Anterior cingulate cortex (tissue), 58 donors: ENCODE measurements around the gene GSS.

Source experiments
- DNase-seq, 58 donors: peaks; one replicate each; lab custom pipeline; 2025; lab: John Stamatoyannopoulos, UW

GSS gene

DNA sequence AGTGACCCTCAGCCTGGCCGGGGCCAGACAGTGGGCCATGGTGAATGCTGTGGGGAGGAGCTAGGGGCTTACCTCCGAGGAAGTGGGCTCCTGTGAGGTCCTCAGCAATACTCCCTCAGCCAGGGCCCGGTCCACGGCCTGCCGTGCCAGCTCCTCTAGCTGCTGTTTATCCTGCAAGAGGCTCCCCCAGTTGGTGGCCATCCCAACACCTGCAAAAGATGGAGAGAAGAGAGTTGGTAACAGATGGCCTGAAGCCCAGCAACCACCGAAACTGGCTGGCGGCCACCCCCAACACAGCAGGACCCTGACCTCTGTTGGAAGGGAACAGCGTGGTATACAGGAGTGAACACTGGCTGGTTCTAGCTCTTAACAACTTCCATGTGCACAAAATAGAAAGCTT lies 4.0 kb downstream of the GSS start:
- DNase-seq: peak in 3 of 58 donors; percentile 4 to 11 (median 9)

DNA sequence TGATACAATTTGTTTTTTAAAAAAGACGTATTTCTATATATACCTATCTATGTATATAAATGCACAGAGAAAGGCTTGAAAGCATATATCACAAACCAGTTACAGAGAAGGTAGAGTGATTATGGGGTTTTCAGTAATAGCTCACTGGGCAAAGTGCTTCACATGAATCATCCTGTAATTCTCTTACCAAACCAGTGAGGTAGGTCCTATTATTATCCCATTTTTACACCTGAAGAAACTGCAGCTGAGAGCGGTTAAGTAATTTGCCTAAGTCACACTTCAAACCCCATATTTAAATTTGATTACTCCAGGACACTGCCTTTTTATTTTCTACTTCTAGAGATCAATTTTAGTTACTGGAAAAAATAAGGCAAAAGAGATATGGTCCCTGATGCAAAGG lies 4.4 kb downstream of the GSS start:
- DNase-seq: no peak

DNA sequence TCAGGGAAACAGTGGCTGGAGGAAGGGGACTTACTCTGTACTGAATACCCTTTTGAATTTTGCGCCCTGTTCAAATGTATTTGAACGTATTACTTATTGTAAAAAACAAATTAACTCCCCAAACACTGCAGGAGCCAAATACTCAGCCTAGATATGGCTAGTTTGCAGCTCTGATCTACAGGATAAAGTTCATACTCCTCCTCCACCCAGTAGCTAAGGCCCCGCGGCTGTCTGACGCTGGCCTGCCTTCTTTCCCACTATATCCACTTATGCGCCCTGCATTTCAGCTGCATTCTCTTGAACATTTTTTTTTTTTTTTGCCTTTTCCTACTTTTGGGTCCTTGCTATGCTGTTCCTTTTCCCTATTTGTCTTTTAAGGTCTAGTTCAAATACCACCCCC lies 6.5 kb downstream of the GSS start:
- DNase-seq: no peak

DNA sequence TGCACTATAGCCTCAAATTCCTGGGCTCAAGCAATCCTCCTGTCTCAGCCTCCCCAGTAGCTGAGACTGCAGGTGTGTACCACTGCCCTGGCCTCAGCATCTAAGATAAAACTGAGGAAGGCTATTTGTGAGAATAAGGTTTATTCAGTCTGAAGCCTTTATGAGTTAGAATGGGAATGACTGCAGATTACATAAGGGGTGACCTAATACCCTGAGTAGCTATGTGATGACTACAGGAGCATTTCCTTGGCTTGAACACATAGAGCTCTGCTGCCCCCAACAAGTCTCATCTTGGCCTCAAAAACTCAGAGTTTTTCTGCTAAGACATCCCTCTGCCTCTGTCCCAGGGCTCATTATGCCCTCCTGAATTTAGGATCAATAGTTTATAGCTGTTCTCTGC lies 7.6 kb downstream of the GSS start:
- no peak for DNase-seq

DNA sequence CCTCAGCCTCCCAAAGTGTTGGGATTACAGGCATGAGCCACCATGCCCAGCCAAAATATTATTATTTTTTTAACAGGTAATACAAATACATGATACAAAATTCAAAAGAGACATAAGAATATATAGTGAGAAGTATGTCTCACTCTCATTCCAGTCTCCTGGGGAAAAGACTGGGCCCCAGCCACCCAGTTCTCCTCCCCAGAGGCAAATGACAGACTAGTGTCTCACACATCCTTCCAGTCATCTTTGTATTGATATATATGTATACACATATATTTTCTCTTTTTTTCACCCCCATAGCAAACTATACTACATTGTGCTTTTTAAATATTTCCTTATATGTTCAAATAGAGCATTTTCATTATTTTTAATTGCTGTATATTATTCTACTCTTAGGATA lies 8.3 kb downstream of the GSS start:
- no peak for DNase-seq

DNA sequence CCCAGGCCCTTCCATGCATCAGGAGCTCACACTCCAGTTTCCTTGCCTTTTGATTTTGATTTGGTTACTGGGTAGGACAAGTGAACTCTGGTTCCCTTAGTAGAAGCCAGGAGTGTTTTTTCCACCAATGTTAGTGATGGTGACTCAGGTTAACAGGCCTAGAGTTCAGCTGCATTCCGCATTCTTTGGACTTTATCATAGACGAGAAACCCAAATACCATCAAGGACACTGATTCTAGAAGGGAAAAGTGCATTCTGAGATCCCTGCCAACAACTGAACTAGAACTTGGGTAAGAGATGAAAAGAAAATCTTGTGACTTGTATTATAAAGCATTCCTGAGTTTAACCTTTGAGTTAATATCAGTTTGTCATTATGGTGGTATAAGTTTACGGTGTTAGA lies 8.9 kb downstream of the GSS start:
- DNase-seq: no peak

DNA sequence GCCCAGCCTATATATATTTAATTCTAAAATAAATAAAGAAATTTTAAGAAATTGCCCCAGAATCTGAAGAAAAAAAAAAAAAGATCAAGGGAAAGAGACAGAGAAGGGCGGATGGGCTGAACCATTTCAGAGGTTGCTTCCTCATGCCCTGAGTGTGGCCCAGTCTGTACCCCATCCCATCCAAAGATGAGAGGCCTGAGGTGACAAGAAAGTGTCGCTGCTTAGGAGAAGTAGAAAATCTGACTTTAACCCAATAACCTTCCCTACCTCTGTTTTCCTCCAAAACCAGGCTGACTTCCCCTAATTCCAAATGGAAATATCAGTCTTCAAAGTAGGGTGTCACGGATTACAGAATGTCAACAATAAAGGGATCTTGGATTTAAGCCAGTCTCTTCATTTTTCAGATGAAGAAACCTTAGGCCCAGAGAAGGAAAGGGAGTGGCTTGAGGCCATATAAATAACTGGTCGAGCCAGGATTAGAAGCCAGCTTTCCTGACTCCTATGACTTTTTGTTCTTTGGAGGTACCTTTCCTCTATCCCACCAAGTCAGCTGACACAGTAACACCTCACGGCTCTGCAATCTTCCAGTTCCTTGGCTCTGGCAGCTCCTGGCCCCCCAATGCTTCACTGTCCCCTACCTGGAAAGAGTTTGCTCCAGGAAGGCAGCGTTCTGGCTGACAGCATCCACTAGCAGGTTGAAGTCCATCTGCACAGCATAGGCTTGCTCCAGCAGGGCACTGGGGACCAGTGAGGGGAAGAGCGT lies 10.1 kb downstream of the GSS start:
- no peak for DNase-seq

DNA sequence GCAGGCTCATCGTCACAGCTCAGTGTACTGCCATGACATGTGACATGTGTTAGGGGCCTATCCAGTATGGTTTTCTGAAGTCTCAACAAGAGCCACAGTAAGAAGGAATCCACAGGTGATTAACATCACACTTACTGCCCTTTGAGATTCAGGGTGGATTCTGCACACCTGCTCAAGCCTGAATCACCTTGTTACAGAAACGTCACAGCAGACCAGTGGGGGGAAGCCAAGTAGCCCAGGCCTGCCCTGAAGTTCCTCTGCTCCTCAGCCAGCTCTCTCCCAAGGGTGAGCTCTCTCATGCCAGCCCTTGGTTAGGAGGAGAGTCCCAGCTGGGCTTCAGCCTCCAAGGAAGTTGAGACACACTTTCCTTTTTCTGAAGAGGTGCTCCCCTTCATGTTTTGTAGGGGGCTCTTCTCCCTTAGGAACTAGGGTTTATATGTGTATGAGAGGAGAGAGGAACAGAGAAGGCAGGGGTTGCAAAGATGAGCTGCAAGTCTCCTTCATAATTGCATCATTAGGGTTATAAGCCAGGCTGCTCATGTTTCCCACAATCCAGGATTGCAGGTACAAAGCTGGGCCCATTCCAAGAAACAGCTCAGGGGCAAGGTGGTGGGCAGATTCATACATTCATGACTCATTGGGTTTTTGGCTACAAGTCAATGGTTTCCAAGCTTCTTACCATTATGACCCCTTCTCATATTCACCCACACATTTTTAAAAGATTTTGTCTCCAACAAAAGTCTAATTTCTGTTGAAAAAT lies 11.6 kb downstream of the GSS start:
- DNase-seq: no peak

DNA sequence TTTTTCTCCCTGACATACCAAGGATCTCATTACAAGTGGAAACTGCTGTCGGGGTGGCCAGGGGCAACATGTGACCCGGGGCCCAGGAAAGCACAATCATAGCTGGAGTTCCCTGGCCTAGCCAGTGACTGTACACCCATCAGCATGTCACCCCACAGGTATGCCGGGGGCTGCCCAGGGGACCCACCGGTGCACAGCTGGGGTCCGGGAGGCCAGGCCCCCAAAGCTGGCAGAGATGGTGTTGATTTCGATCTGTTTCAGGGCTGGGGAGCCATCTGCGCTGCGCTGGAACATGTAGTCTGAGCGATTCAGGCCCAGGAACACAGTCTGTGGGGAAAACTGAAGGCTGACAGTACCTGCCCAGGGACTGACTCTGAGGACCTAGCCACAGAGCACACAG lies 13.3 kb downstream of the GSS start:
- DNase-seq: no peak

DNA sequence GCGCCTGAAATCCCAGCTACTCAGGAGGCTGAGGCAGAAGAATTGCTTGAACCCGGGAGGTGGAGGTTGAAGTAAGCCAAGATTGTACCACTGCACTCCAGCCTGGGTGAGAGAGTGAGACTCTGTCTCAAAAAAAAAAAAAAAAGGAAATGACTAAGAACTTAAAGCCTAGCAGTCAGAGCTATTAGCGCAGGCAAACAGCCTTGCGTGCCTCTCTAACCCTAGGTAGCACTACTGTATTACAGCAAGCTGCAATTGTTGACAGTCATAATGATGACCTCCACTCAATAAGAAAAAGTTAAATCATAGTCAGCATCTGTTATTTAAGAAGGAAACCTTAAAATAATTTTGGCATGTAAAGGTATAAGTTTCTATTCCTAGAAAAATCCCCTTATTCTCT lies 14.4 kb downstream of the GSS start:
- no peak for DNase-seq

DNA sequence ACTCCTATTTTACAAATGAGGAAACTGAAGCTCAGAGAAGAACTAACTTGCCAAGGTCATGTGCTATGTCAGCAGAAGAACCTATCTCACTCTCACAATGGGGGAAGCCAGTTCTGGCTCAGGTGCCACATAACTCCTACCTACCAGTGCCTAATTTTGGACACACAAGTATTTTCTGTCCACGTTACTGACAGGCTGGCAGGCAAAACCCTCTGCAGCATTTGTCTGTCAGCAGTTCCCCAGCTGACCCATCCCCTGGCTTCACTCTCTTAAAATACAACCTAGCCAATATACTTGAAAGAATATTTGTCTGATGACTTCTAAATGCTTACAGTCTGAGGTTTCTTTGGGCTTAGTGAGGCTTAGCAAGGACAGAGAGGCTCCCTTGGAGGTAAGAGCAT lies 15.5 kb downstream of the GSS start:
- no peak for DNase-seq

DNA sequence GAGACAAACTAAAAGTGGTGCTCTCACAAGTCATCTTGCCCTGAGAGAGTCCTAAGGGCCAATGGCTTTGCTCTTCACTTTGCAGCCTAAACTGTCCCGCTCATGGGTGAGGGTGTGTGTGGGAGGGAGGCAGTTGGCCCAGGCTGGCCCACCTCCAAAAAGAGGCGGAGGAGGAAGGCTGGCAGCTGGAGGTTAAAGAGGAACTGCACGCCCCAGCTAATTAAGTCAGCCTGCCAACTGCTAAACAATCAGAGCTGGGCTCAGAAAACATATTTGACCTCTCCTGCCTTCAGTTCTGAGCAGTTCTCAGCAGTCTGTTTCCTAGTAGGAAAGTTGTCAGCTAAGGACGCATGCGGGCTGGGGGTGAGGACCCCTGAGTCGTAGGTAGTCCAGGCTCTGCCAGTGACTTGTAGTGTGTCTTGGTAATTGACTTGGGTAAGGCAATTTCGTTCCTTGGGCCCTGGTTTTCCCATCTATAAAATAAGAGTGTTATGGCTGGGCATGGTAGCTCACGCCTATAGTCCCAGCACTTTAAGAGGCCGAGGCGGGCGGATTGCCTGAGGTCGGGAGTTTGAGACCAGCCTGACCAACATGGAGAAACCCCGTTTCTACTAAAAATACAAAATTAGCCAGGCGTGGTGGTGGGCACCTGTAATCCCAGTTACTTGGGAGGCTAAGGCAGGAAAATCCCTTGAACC lies 17.0 kb downstream of the GSS start:
- peak in 43 of 58 donors; percentile 2 to 55 (median 24) for DNase-seq

DNA sequence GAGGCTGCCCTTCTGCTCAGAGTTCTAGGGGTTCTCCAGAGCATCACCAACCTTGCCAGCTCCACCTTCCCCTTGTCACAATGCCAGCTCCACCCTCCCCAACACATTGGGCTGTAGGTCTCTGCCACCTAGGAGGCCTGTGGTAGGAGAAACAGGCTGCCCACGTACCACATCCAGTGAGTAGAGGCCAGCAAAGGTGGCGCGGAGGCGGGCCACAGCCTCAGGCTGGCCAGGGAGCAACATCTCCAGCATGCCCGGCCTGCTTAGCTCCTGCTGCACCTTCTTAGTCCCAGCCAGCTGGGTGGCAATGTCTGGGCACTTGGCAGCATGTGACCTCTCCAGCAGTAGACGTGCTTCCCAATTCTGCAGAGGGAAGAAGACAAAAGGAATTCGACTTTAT lies 23.8 kb downstream of the GSS start:
- no peak for DNase-seq

DNA sequence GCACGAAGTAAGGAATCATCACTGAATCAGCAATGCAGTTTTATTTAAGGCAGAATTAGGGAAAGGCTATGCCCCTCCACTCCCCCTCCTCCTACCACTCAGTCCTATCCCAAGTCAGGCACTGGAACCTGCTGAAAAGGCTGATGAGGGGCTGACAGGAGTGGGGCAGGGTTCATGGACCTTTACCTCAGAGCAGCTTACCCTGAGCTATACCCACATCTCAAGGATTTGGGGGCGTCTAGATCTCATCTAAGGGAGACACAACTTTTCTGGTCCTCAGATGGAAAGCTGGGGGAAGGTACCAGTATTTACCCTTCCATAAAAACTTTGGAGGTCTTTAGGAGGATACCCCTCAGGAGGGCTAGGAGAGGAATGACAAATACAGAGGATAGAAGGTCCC lies 27.2 kb downstream of the GSS start:
- no peak for DNase-seq

DNA sequence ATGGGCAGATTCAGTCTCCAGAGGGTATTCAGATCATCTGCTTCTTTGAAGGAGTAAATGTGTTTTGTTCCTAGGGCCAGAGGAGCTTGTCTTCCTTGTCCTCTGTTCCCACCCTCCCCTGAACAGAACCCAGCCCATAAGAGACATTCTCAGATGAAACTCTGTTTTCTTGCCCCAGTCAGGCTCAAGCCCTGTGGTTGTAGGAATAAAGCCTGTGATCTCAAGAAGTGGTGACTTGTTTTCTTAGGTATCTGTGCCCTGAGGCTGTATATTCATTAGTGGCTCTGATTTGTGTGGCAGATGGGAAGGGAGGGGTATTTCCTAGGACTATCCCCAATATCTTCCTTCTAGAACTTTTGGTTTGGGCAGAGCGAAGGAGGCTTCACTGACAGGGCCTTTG lies 27.9 kb downstream of the GSS start:
- DNase-seq: no peak

DNA sequence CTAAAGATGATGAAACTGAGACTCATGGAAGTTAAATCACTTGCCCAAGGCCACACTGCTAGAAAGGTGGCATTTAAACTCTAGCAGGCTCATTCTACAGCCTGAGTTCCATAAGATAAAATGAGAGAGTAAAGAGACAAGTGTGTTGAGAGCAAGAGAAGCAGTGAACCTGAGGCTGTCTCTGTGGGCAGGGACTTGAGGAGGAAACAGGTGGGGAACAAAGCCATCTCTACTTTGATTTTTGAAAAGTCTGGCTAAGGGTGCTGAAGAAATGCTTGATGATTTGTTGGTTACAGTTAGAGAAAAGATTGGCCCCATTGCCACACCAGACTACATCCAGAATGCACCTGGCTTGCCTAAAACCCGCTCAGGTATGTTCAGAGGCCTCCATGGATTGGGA lies 29.0 kb downstream of the GSS start:
- no peak for DNase-seq

DNA sequence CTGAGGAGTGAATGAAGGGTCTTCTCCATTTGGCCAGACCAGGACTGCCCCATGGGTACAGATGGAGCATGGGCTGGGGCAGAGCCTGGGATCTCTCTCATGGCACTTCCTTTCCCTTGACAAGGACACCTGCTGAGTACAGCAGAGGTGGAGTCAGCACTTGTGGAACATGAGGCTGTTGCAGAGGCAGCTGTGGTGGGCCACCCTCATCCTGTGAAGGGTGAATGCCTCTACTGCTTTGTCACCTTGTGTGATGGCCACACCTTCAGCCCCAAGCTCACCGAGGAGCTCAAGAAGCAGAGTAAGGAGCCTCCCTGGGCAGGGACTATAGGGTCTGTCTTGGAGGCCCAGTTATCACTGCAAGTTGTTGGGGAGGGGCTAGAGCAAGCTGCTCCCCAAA lies 29.6 kb downstream of the GSS start:
- no peak for DNase-seq

DNA sequence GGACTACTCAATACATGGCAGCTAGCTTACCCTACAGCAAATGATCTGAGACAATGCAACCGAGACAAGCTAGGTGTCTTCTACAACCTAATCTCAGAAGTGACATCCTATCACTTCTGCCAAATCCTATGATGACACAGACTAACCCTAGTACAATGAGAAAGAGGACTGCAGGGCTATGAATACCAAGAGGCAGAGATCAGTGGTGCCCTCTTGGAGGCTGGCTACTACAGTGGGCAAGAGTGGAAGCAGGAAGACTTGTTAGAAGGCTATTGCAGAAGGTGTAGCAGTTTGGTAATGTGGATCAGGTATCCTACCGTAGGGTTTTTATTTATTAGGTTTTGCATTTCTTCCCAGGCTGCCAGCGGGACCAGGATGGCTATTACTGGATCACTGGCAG lies 30.3 kb downstream of the GSS start:
- DNase-seq: no peak

DNA sequence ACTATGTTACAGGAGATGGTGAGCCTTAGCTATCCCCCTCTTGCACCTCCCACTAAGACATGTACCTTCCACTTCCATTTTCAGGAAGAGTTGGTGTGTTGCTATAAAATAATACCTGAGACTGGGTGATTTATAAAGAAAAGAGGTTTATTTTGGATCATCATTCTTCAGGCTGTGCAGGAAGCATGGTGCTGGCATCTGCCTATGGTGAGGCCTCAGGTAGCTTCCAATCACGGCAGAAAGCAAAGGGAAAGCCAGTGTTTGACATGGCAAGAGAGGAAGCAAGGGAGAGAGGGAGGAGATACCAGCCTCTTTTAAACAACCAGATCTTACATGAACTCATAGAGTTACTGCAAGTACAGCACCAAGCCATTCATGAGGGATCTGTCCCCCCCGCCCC lies 32.2 kb downstream of the GSS start:
- no peak for DNase-seq

DNA sequence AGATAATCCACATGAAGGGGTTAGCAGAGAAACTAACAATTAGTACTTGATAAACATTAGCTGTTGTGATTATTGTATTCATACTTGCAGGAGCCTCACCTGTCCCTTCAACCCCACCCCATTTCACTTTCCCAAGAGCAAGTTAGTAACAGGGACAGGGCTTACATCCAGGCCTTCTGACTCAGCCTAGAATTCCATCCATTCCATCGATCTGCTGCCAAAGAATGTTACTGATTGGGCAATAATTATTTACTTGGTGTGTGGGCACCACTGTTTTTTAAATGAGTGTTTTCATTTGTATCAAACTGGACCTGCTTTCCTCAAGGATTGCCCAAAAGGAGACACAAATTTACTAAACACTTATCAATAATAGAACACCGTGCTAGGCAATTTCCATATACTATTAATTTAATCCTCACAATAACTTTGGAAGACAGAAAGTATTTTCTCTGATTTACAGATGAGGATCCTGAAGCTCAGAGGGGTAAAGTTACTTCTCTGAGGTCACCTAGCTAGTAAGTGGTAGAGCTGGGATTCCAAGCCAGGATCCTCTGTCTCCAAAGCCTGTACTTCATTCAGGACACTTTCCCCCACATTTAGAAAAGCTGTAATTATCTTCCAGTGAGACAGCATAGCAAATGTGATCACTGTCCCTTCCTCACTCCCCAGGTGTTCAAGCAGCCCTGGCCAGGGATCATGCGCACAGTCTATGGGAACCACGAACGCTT lies 32.8 kb downstream of the GSS start:
- DNase-seq: no peak

DNA sequence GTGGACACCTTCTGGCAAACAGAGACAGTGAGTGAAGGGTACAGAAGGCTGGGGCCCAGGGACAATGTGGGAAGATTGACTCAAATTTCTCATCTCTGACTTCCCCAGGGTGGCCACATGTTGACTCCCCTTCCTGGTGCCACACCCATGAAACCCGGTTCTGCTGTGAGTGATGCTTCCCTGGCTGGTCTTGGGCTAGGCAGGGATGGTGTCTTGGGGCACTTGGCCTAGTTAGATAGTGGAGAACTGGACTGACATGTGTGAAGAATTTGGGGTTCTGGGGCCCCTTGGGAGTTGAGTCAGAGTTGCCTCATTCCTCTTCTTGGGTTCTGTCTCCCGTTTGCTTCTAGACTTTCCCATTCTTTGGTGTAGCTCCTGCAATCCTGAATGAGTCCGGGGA lies 34.2 kb downstream of the GSS start:
- DNase-seq: no peak
